Neural cell (in vitro differentiated cells): ENCODE results near the gene STKLD1.

Experiments used
- MXI1 ChIP-seq: fragments of 450-650 bp; conservative IDR thresholded peaks from 2 replicates; pipeline ENCODE4 v1.6.1; 2014; ENCODE audit warnings: antibody characterized with exemption, mild to moderate bottlenecking; ENCODE audit not compliant: poor library complexity, severe bottlenecking
- TF ChIP-seq, protein P1 (sequence below): fragments of 450-650 bp; IDR thresholded peaks from 2 replicates; pipeline ENCODE4 v1.5.1; 2014; ENCODE audit warnings: antibody characterized with exemption, mild to moderate bottlenecking, moderate library complexity; ENCODE audit not compliant: poor library complexity, severe bottlenecking

DNA sequence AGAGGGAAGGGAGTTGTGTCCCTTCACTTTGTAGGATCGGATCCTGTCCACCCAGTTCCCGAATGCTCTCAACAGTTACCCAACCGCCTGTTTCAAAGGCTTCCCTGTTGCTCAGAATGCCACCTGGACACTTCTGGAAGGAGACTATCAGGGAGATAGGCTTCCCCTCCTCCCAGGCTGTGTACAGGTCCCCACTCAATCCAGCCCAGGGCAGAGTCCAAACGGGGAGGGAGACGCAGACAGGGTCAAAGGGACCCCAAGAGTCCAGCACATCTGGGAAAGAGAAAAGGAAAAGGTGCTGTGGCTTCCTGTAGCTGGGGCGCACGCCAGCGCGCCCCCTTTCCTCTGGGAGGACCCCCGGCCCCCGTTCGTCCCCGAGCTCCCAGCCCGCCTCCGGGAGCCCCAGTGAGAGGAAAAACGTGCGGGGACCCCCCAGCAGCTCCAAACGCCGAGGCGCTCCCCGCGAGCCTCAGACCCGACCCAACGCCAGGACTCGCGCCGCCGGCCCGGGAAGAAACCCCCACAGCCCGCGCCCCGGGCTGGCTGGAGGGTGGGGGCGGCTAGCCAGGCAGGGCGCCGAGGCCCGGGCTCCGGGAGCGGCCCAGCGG is 946 bp upstream of the STKLD1 start:
- TF ChIP-seq MXI1: no peak
- TF ChIP-seq, protein P1, sequence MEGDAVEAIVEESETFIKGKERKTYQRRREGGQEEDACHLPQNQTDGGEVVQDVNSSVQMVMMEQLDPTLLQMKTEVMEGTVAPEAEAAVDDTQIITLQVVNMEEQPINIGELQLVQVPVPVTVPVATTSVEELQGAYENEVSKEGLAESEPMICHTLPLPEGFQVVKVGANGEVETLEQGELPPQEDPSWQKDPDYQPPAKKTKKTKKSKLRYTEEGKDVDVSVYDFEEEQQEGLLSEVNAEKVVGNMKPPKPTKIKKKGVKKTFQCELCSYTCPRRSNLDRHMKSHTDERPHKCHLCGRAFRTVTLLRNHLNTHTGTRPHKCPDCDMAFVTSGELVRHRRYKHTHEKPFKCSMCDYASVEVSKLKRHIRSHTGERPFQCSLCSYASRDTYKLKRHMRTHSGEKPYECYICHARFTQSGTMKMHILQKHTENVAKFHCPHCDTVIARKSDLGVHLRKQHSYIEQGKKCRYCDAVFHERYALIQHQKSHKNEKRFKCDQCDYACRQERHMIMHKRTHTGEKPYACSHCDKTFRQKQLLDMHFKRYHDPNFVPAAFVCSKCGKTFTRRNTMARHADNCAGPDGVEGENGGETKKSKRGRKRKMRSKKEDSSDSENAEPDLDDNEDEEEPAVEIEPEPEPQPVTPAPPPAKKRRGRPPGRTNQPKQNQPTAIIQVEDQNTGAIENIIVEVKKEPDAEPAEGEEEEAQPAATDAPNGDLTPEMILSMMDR: peak; percentile 29
